H7 (cell line): ENCODE results near the gene ARHGEF6. TPM values are rescaled to one million over a fixed set of nuclear protein-coding genes. Genes with fewer than 3 reads are reported as not detected.
"Not testable (repeated sequence)": the region's sequence is repeated elsewhere in the genome, so short reads cannot be mapped to it uniquely, and the experiment has no call there.

Experiments used
- DNase-seq: peaks from one replicate; pipeline ENCODE4 v3.0.0; 2012
- H3K27me3 ChIP-seq: 2 replicates; pipeline ENCODE4 v1.6.0; 2011; ENCODE audit warnings: mild to moderate bottlenecking, low read length; ENCODE audit not compliant: control insufficient read depth, insufficient read depth
- H3K36me3 ChIP-seq: replicated peaks from 2 replicates; pipeline ENCODE4 v1.5.1; 2011; ENCODE audit warnings: low read length; ENCODE audit not compliant: control insufficient read depth, insufficient read depth
- H3K4me3 ChIP-seq: 2 replicates; pipeline ENCODE4 v1.5.1; 2011; ENCODE audit warnings: low read depth, mild to moderate bottlenecking, control low read depth, low read length, moderate library complexity; ENCODE audit not compliant: insufficient read depth
- total RNA-seq: library from RNA; depleted of rRNA; stranded (reverse); fragments of >200 nt; shearing (Covaris generic); gene quantifications from 2 replicates; pipeline ENCODE4 v1.2.3, GENCODE V29; 2014

ARHGEF6 gene
- total RNA-seq, 1 experiment from 2014 or later = 12.4 TPM

DNA sequence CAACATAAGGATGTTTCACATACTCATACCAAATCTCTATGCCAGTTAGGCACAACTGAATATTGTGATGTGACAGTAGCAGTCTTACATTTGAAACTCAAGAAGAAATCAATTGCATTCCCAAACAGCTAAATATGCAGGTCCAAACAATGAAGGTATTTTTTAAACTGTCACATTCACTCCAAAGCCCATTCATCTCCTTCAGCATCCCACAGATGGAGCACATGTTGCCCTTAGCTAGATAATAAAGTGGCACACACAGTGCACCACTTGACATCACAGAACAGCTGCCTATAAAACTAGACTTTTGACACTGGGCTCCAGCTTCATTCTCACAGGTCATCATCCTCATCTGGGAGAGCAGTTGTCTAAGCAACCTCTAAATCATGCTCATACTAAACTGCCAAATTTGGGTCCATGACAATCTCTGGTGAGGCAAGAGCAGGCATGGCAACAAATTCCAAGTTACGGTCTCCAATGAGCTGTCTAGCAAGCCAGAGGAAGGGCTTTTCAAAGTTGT, 26.2 kb upstream of the ARHGEF6 start:
- Histone ChIP-seq H3K4me3 (no peak overlapping the region), H3K27me3 (no peaks in the 10 kb centered on the region), H3K36me3 (no peaks in the 10 kb centered on the region)
- no peak for DNase-seq

DNA sequence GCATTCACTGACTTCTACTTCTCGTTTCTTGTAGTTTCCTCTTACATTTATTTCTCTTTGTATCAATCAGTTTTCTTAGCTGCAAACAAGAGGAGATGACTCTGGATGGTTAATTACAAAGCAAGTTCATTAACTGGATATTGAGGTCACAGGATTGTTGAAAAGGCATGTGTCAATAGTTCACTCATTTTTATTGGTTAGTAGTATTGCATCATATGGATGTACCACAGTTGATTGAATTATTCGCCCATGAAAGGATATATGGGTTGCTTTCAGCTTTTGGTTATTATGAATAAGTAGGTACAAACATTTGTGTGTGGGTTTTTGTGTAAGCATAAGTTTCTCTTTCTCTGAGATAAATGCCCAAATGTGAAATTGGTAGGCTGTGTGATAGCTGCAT, 21.8 kb upstream of the ARHGEF6 start:
- Histone ChIP-seq H3K27me3 (no peaks in the 10 kb centered on the region), H3K36me3 (no peaks in the 10 kb centered on the region), H3K4me3 (no peak overlapping the region)
- no peak for DNase-seq

DNA sequence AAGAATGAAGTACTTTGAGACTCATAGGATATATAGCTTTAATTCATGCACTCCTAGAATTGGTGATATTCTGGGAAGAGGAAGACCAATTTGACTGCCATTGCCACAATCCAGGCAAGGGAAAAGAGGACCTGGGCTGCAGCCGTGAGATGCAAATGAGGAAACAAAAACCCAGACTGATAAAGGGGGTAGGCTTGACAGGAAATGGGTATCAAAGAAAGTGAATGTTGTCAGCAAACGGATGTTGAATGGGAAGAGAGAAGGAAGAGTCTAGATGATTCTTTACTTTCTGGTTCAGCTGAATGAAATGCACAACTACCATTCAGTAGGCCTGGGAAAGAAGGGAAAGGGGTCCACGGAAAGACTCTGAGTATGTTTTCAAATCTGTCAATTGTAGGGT, 17.1 kb upstream of the ARHGEF6 start:
- H3K4me3 ChIP-seq = no peak overlapping the region
- no peaks in the 10 kb centered on the region for H3K27me3 ChIP-seq
- H3K36me3 ChIP-seq = no peaks in the 10 kb centered on the region
- no peak for DNase-seq

DNA sequence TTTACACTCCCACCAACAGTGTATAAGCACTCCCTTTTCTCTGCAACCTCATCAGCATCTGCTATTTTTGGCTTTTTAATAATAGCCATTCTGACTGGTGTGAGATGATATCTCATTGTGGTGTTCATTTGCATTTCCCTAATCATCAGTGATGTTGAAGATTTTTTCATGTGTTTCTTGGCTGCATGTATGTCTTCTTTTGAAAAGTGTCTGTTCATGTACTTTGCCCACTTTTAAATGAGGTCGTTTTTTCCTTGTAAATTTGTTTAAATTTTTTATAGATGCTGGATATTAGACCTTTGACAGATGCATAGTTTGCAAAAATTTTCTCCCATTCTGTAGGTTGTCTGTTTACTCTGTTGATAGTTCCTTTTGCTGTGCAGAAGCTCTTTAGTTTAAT, 14.4 kb upstream of the ARHGEF6 start:
- H3K36me3 ChIP-seq, H3K4me3 ChIP-seq, H3K27me3 ChIP-seq, DNase-seq: not testable (repeated sequence)

DNA sequence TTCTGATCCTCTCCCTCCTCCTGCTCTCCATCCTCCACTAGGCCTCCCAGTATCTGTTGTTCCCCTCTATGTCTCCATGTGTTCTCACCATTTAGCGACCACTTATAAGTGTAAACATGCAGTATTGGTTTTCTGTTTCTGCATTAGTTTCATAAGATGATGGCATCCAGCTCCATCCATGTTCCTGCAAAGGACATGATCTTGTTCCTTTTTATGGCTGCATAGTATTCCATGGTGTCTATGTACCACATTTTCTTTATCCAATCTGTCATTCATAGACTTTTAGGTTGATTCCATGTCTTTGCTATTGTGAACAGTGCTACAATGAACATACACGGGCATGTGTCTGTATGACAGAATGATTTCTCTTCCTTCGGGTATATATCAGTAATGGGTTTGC, 13.9 kb upstream of the ARHGEF6 start:
- H3K27me3 ChIP-seq, H3K36me3 ChIP-seq, H3K4me3 ChIP-seq, DNase-seq: not testable (repeated sequence)

DNA sequence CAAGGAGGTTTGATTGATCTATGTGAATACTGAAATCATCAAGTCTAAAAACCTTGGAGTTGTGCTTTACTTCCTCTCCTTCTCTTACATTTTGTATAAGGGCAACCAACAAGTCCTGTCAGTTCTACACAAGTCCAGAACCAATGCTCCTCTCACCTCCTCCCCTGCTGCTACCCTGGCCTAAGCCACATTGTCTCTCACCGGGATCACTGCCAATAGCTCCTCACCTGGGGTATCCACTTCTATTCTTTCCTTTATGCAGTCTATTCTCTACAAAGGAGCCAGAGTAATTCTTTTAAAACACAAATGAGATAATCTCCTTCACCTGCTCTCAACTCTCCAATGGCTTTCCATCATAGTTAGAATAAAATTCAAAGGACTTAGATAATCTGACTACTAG, 13.3 kb upstream of the ARHGEF6 start:
- Histone ChIP-seq H3K4me3 (no peak overlapping the region), H3K27me3 (no peaks in the 10 kb centered on the region), H3K36me3 (no peaks in the 10 kb centered on the region)
- DNase-seq = peak; percentile 52

DNA sequence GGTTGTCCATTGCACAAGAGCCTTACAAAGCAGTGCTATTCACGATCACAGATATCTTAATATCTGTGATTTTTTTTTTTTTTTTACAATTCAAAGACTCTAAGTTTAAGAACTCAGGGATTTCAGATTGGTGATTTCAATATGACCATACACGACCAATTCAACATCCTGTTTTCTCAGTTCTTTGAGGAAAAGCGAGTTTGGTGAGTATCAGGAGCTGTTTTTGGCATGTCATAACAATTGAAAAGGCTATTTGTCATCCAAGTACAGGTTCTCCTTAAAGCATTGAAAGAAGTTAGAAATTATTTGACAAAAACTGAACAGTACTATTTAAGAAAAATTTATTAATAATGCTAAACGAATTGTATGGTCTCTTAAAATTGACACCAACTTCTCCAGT, 9.1 kb upstream of the ARHGEF6 start:
- no peak for DNase-seq
- Histone ChIP-seq H3K4me3 (no peak overlapping the region), H3K27me3 (no peaks in the 10 kb centered on the region), H3K36me3 (no peaks in the 10 kb centered on the region)

DNA sequence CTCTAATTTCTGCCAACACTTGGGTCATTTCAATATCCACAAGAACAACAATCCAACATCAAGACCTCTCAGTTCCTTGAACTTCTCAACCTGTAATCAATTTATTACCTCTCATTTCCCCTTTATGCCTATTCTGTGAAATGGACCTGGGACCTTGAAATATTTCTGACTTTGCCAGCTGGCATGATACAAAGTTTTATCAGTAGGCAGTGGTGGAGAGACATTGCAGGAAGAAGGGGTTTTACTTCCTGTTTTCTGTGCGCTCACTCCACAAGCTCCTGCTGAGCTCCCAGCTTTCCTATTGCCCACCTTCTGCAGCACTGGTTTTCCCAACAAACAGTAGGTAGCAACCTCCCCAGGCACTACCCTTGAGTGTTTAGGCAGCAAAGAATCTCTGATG, 3.5 kb upstream of the ARHGEF6 start:
- Histone ChIP-seq H3K4me3 (no peak overlapping the region), H3K27me3 (no peaks in the 10 kb centered on the region), H3K36me3 (no peaks in the 10 kb centered on the region)
- no peak for DNase-seq

DNA sequence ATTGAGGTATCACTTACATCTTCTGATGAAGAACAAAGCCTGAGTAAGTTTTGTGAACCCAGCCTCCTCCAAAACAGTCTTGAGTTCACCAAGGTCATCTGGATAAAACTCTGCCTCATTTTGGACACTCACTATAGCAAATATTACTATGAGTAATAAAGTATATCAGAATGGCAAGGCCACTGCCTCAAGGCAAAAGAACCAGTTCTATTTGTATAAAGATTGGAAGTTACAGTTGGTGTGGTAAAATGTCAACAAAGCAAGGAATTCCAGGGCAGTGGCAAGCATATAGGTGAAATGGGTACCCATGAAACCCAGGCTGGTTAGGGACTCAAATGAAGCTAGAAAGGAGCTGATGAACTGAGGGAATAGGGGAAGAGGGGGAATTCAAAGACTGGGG, 2.4 kb upstream of the ARHGEF6 start:
- Histone ChIP-seq H3K36me3 (no peaks in the 10 kb centered on the region), H3K27me3 (no peaks in the 10 kb centered on the region), H3K4me3 (no peak overlapping the region)
- no peak for DNase-seq

DNA sequence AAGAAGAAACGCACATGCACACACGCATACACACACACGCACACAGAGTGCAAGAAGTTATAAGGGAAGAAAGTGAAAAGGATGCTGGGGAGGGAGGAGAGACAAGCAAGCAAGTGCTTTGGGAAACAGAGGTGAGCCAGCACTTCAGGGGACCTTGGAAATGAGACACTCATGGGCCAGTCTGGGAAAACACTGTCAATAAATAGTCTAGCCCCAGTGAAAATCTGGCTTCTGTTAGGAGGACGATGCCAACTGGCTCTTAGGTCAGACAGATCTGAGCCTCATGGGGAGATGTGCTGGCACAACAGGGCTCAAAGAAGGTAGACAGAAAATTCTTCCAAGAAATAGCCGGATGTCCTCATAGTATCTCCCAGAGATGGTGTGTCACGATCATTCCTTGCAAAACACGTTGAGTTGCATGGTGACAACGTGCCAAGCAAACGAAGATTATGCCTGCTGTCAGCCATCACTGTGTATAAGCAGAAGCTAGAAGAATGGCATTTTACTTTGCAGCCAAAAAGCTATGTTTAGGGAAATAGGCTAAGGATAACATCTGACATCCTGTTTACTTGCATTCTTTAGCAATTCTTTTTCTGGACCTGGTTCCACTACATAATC, 557 bp upstream of the ARHGEF6 start:
- DNase-seq = no peak
- H3K4me3 ChIP-seq = no peak overlapping the region
- no peaks in the 10 kb centered on the region for H3K27me3 ChIP-seq
- H3K36me3 ChIP-seq = no peaks in the 10 kb centered on the region

DNA sequence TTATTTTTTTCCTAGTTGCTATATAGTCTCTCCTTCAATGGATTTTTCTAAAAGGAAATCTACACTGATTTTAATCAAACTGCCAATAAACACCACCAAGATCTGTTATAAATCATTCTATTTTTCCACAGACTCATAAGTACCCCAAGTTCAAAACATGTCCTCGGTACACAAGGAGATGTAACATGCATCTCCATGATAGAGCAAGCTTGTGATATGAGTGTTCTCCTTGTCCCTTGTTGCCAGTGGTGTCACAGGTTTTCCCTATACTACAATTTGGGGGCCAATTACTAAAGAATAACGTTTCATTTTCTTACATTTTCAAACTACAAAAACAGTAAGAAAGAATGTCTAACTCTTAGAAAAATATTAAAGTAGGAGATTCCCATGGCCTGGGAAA, 491 bp downstream of the ARHGEF6 start:
- Histone ChIP-seq H3K36me3 (no peaks in the 10 kb centered on the region), H3K27me3 (no peaks in the 10 kb centered on the region), H3K4me3 (no peak overlapping the region)
- DNase-seq = no peak

DNA sequence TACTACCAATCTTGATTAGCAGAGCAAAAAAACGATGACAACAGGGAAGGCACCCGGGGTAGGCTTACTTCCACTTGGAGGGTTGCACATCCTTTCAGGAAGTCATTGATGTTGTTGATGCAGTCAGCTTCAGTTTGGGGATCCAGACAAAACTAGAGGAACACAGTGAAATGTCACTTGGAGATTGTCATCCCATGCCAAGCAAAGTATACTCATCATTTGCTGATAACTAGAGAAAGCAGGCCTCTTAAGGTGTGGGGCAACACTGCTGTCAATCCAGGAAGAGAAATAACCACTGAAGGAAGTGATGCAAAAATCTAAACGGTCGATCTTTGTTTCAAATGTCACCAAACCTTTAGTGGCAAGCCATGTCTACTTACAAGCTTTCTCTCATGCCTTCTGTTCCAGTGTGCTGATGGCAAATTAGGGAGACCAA, 1.4 kb downstream of the ARHGEF6 start:
- H3K27me3 ChIP-seq = no peaks in the 10 kb centered on the region
- H3K4me3 ChIP-seq = no peak overlapping the region
- no peak for DNase-seq
- H3K36me3 ChIP-seq = no peaks in the 10 kb centered on the region

DNA sequence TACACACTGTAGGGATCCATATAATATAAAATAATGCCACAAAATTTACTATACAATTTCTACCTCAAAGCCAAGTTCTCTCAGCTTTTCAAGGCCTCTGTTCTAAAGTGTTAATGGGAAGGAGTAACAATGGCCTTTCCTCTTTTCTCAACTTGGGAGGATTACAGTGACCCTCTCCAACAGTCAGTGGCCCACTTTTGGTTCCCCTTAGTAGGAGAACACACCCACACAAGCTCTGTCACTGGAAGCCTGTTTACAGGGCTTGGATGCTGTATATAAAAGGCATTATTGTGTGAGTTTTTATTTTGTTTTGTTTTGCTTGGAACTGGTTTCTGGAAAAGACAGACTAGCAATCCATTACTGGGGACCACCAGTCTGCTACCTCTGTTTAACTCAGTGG, 1.8 kb downstream of the ARHGEF6 start:
- no peak for DNase-seq

DNA sequence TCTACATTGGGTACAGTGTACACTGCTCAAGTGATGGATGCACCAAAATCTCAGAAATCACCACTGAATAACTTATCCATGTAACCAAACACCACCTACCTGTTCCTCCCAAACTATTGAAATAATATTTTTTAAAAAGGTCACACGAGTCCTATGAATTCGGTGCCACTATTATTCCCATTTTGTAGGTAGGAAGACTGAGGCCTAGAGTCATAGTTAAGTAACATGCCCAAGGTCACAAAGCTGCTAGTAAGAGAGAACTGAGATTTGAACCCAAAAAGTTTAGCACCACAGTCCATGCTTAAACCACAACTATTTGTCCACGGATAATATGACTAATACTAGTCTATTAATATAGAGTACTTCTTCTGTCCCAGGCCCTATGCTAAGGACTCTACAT, 2.7 kb downstream of the ARHGEF6 start:
- no peak for DNase-seq
- Histone ChIP-seq H3K36me3 (no peaks in the 10 kb centered on the region), H3K4me3 (no peak overlapping the region), H3K27me3 (no peaks in the 10 kb centered on the region)

More for the DNA sequence above, 1.8 kb downstream of the ARHGEF6 start:
- Histone ChIP-seq H3K36me3 (no peaks in the 10 kb centered on the region), H3K27me3 (no peaks in the 10 kb centered on the region), H3K4me3 (no peak overlapping the region)

DNA sequence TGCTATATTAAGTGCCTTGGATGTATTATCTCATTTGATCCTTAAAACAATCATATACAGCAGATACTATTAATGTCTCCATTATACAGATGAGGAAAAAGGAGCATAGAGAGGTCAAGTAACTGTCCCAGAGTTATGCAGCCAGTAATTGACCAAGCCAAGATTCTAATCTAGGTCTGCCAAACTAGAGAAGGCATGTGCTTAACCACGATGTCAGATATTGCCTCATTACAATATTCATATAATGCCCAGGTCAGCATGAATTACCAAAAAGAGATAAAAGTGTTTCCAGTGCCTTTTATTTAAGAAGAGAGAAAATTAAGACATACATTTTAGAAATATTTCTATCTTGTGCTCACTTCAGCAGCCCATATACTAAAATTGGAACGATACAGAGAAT, 7.1 kb downstream of the ARHGEF6 start:
- H3K27me3 ChIP-seq = no peaks in the 10 kb centered on the region
- H3K36me3 ChIP-seq = no peaks in the 10 kb centered on the region
- no peak overlapping the region for H3K4me3 ChIP-seq
- DNase-seq = no peak

DNA sequence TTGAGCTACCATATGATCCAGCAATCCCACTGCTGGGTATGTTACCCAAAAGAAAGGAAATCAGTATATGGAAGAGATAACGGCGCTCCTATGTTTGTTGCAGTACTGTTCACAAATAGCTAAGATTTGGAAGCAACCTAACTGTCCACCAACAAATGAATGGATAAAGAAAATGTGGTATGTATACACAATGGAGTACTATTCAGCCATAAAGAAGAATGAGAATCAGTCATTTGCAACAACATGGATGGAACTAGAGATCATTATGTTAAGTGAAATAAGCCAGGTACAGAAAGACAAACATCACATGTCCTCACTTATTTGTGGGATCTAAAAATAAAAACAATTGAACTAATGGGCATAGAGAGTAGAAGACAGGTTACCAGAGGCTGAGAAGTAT, 8.9 kb downstream of the ARHGEF6 start:
- DNase-seq, H3K27me3 ChIP-seq, H3K36me3 ChIP-seq, H3K4me3 ChIP-seq: not testable (repeated sequence)
